Kidney epithelial cell (primary cell): ENCODE measurements around the gene ATF7IP. TPM values are rescaled to one million over a fixed set of nuclear protein-coding genes. Genes with fewer than 3 reads are reported as not detected.

ENCODE experiments used
- DNase-seq: peaks from one replicate; pipeline ENCODE4 v3.0.0-alpha.2; 2010; ENCODE audit warnings: low read depth
- H3K27me3 ChIP-seq: 2 replicates; pipeline ENCODE4 v1.6.0; 2011; ENCODE audit warnings: low read length; ENCODE audit not compliant: control insufficient read depth, insufficient read depth
- H3K36me3 ChIP-seq: 2 replicates; pipeline ENCODE4 v1.5.1; 2011; ENCODE audit warnings: low read length; ENCODE audit not compliant: control insufficient read depth, insufficient read depth
- H3K4me3 ChIP-seq: 2 replicates; pipeline ENCODE4 v1.5.1; 2011; ENCODE audit warnings: low read depth, mild to moderate bottlenecking, control low read depth, low read length
- total RNA-seq: library from RNA; depleted of rRNA; stranded (reverse); fragments of >200 nt; gene quantifications from 2 replicates; pipeline ENCODE4 v1.2.3, GENCODE V29; 2015
- TF ChIP-seq, protein P1 (sequence below): IDR thresholded peaks from 2 replicates; pipeline ENCODE4 v1.5.1; 2011; ENCODE audit warnings: mild to moderate bottlenecking, moderate library complexity, low read length, control low read depth, inconsistent platforms; ENCODE audit not compliant: insufficient read depth, poor library complexity, severe bottlenecking

Gene ATF7IP
- total RNA-seq, 1 donor from 2014 or later: 23.4 TPM

DNA sequence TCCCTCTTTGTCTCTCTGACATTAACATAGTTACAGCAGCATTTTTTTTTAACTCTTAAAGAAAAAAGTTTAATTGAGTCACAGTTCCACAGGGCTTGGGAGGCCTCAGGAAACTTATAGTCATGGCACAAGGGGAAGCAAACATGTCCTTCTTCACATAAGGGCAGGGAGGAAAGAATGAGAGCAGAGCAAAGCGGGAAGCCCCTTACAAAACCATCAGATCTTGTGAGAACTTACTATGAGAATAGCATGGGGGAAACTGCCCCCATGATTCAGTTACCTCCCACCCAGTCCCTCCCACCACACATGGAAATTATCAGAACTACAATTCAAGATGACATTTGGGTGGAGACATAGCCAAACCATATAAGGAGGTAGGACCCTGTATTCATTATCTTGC is 106.0 kb downstream of the ATF7IP start:
- Histone ChIP-seq H3K4me3 (no peak overlapping the region), H3K27me3 (no peaks in the 10 kb centered on the region), H3K36me3 (peaks cover 2% of the 10 kb centered on the region)
- TF ChIP-seq, protein P1, sequence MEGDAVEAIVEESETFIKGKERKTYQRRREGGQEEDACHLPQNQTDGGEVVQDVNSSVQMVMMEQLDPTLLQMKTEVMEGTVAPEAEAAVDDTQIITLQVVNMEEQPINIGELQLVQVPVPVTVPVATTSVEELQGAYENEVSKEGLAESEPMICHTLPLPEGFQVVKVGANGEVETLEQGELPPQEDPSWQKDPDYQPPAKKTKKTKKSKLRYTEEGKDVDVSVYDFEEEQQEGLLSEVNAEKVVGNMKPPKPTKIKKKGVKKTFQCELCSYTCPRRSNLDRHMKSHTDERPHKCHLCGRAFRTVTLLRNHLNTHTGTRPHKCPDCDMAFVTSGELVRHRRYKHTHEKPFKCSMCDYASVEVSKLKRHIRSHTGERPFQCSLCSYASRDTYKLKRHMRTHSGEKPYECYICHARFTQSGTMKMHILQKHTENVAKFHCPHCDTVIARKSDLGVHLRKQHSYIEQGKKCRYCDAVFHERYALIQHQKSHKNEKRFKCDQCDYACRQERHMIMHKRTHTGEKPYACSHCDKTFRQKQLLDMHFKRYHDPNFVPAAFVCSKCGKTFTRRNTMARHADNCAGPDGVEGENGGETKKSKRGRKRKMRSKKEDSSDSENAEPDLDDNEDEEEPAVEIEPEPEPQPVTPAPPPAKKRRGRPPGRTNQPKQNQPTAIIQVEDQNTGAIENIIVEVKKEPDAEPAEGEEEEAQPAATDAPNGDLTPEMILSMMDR: no peak
- no peak for DNase-seq

GRCh38 chr12:14473707-14474287 is 108.3 kb downstream of the ATF7IP start:
- TF ChIP-seq, protein P1: no peak
- H3K27me3 ChIP-seq: no peaks in the 10 kb centered on the region
- peaks cover 2% of the 10 kb centered on the region for H3K36me3 ChIP-seq
- no peak for DNase-seq
- no peak overlapping the region for H3K4me3 ChIP-seq

GRCh38 chr12:14479004-14479403 is 113.5 kb downstream of the ATF7IP start:
- Histone ChIP-seq H3K27me3 (no peaks in the 10 kb centered on the region), H3K4me3 (no peak overlapping the region), H3K36me3 (peaks cover 1% of the 10 kb centered on the region)
- no peak for DNase-seq
- TF ChIP-seq, protein P1: no peak

DNA sequence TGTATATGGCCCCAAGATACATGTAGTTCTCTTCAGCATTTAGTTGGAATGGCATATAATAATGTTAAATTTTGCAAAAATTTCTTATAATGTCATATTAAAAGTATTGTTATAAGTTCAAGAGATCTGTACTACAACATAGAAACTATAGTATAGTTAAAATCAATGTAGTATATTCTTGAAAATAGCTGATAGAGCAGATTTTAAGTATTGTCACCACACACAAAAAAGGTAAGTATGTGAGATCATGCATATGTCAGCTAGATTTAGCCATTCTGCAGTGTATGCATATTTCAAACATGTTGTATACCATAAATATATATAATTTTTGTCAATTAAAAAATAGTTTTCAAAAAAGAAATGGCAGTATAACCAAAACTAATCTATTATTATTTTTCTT is 115.7 kb downstream of the ATF7IP start:
- peaks cover 1% of the 10 kb centered on the region for H3K36me3 ChIP-seq
- DNase-seq: no peak
- H3K27me3 ChIP-seq: no peaks in the 10 kb centered on the region
- TF ChIP-seq, protein P1: no peak
- H3K4me3 ChIP-seq: no peak overlapping the region

DNA sequence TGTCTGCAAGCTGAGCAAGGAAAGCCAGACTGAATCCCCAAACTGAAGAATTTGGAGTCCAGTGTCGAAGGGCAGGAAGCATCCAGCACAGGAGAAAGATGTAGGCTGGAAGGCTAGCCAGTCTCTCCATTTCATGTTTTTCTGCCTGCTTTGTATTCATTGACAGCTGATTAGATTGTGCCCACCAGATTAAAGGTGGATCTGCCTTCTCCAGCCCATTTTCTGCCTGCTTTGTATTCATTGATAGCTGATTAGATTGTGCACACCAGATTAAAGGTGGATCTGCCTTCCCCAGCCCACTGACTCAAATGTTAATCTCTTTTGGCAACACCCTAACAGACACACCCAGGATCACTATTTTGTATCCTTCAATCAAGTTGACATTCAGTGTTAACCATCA is 116.9 kb downstream of the ATF7IP start:
- TF ChIP-seq, protein P1: no peak
- Histone ChIP-seq H3K27me3 (no peaks in the 10 kb centered on the region), H3K4me3 (no peak overlapping the region), H3K36me3 (peaks cover 3% of the 10 kb centered on the region)
- no peak for DNase-seq

GRCh38 chr12:14482886-14483285 is 117.4 kb downstream of the ATF7IP start:
- TF ChIP-seq, protein P1: no peak
- Histone ChIP-seq H3K36me3 (peaks cover 3% of the 10 kb centered on the region), H3K4me3 (no peak overlapping the region), H3K27me3 (no peaks in the 10 kb centered on the region)
- no peak for DNase-seq
